ENCODE data around the gene TCEA2.

TCEA2 gene

GRCh38 chr20:64062596-64063388 lies at the start of gene TCEA2:
TSS of gene TCEA2 (plus strand) at chr20:64063198. CDS start at chr20:64063313, 115 bp downstream.
- Histone ChIP-seq H3K36me3 (ENCODE audit: insufficient read depth, low read length) (no peaks in the 10 kb centered on the region), H3K4me1 (ENCODE audit: insufficient read depth, low read length) (peaks cover 26% of the 10 kb centered on the region), H3K9me3 (ENCODE audit: control insufficient read depth, insufficient read depth, low read length) (no peaks in the 10 kb centered on the region), H3K9ac (ENCODE audit: low read depth, low read length) (peak within 1 kb of the TSS; percentile 80)

- Histone ChIP-seq H3K9ac (ENCODE audit: low read depth, low read length) (no peak overlapping the region), H3K36me3 (ENCODE audit: insufficient read depth, low read length) (peaks cover 10% of the 10 kb centered on the region), H3K4me1 (ENCODE audit: insufficient read depth, low read length) (no peaks in the 10 kb centered on the region), H3K9me3 (ENCODE audit: control insufficient read depth, insufficient read depth, low read length) (no peaks in the 10 kb centered on the region)
Observed at GRCh38 chr20:64015635-64016034, 47.4 kb upstream of the TCEA2 start.

GRCh38 chr20:64021124-64021975 lies 41.6 kb upstream of the TCEA2 start:
- Histone ChIP-seq H3K4me1 (ENCODE audit: insufficient read depth, low read length) (no peaks in the 10 kb centered on the region), H3K9me3 (ENCODE audit: control insufficient read depth, insufficient read depth, low read length) (no peaks in the 10 kb centered on the region), H3K36me3 (ENCODE audit: insufficient read depth, low read length) (peaks cover 16% of the 10 kb centered on the region), H3K9ac (ENCODE audit: low read depth, low read length) (no peak overlapping the region)

- Histone ChIP-seq H3K36me3 (ENCODE audit: insufficient read depth, low read length) (peaks cover 15% of the 10 kb centered on the region; the same call in 1 of the 2 replicates), H3K9ac (ENCODE audit: low read depth, low read length) (no peak overlapping the region), H3K9me3 (ENCODE audit: control insufficient read depth, insufficient read depth, low read length) (no peaks in the 10 kb centered on the region), H3K4me1 (ENCODE audit: insufficient read depth, low read length) (no peaks in the 10 kb centered on the region)
Observed at GRCh38 chr20:64022671-64023360, 40.2 kb upstream of the TCEA2 start.

- H3K36me3 ChIP-seq (ENCODE audit: insufficient read depth, low read length) = peaks cover 17% of the 10 kb centered on the region
- no peak overlapping the region for H3K9ac ChIP-seq (ENCODE audit: low read depth, low read length)
- no peaks in the 10 kb centered on the region for H3K4me1 ChIP-seq (ENCODE audit: insufficient read depth, low read length)
- H3K9me3 ChIP-seq (ENCODE audit: control insufficient read depth, insufficient read depth, low read length) = no peaks in the 10 kb centered on the region
Observed at GRCh38 chr20:64023361-64024140, 39.4 kb upstream of the TCEA2 start.

- H3K36me3 ChIP-seq (ENCODE audit: insufficient read depth, low read length) = peaks cover 18% of the 10 kb centered on the region
- H3K9me3 ChIP-seq (ENCODE audit: control insufficient read depth, insufficient read depth, low read length) = no peaks in the 10 kb centered on the region
- no peak overlapping the region for H3K9ac ChIP-seq (ENCODE audit: low read depth, low read length)
- no peaks in the 10 kb centered on the region for H3K4me1 ChIP-seq (ENCODE audit: insufficient read depth, low read length)
Observed at GRCh38 chr20:64024141-64024990, 38.6 kb upstream of the TCEA2 start.

- peaks cover 18% of the 10 kb centered on the region for H3K36me3 ChIP-seq (ENCODE audit: insufficient read depth, low read length)
- no peaks in the 10 kb centered on the region for H3K4me1 ChIP-seq (ENCODE audit: insufficient read depth, low read length)
- H3K9me3 ChIP-seq (ENCODE audit: control insufficient read depth, insufficient read depth, low read length) = no peaks in the 10 kb centered on the region
- no peak overlapping the region for H3K9ac ChIP-seq (ENCODE audit: low read depth, low read length)
Observed at GRCh38 chr20:64025101-64025825, 37.7 kb upstream of the TCEA2 start.

- H3K4me1 ChIP-seq (ENCODE audit: insufficient read depth, low read length) = no peaks in the 10 kb centered on the region
- peaks cover 18% of the 10 kb centered on the region for H3K36me3 ChIP-seq (ENCODE audit: insufficient read depth, low read length)
Observed at GRCh38 chr20:64025826-64026412, 37.1 kb upstream of the TCEA2 start.

GRCh38 chr20:64027981-64028685 lies 34.9 kb upstream of the TCEA2 start:
- peaks cover 9% of the 10 kb centered on the region for H3K36me3 ChIP-seq (ENCODE audit: insufficient read depth, low read length)
- no peaks in the 10 kb centered on the region for H3K9me3 ChIP-seq (ENCODE audit: control insufficient read depth, insufficient read depth, low read length)
- H3K9ac ChIP-seq (ENCODE audit: low read depth, low read length) = no peak overlapping the region
- H3K4me1 ChIP-seq (ENCODE audit: insufficient read depth, low read length) = no peaks in the 10 kb centered on the region

More at GRCh38 chr20:64025826-64026412, 37.1 kb upstream of the TCEA2 start:
- no peak overlapping the region for H3K9ac ChIP-seq (ENCODE audit: low read depth, low read length)
- no peaks in the 10 kb centered on the region for H3K9me3 ChIP-seq (ENCODE audit: control insufficient read depth, insufficient read depth, low read length)

GRCh38 chr20:64029293-64030117 lies 33.5 kb upstream of the TCEA2 start:
- no peaks in the 10 kb centered on the region for H3K4me1 ChIP-seq (ENCODE audit: insufficient read depth, low read length)
- H3K9me3 ChIP-seq (ENCODE audit: control insufficient read depth, insufficient read depth, low read length) = no peaks in the 10 kb centered on the region
- H3K9ac ChIP-seq (ENCODE audit: low read depth, low read length) = no peak overlapping the region
- H3K36me3 ChIP-seq (ENCODE audit: insufficient read depth, low read length) = peaks cover 5% of the 10 kb centered on the region; the same call in 1 of the 2 replicates

GRCh38 chr20:64030371-64031134 lies 32.4 kb upstream of the TCEA2 start:
- no peak overlapping the region for H3K9ac ChIP-seq (ENCODE audit: low read depth, low read length)
- no peaks in the 10 kb centered on the region for H3K9me3 ChIP-seq (ENCODE audit: control insufficient read depth, insufficient read depth, low read length)
- peaks cover 5% of the 10 kb centered on the region; the same call in 1 of the 2 replicates for H3K36me3 ChIP-seq (ENCODE audit: insufficient read depth, low read length)
- no peaks in the 10 kb centered on the region; the same call in 1 of the 2 replicates for H3K4me1 ChIP-seq (ENCODE audit: insufficient read depth, low read length)

Data from ES-I3 (cell line).